SHP77 (cell line): ENCODE measurements around the gene IER3.
"Not testable (repeated sequence)": the region's sequence is repeated elsewhere in the genome, so short reads cannot be mapped to it uniquely, and the experiment has no call there.

Experiments
- DNase-seq, 2 experiments: peaks; one replicate each; lab custom pipeline; 2025; lab: John Stamatoyannopoulos, UW

The IER3 gene

DNA sequence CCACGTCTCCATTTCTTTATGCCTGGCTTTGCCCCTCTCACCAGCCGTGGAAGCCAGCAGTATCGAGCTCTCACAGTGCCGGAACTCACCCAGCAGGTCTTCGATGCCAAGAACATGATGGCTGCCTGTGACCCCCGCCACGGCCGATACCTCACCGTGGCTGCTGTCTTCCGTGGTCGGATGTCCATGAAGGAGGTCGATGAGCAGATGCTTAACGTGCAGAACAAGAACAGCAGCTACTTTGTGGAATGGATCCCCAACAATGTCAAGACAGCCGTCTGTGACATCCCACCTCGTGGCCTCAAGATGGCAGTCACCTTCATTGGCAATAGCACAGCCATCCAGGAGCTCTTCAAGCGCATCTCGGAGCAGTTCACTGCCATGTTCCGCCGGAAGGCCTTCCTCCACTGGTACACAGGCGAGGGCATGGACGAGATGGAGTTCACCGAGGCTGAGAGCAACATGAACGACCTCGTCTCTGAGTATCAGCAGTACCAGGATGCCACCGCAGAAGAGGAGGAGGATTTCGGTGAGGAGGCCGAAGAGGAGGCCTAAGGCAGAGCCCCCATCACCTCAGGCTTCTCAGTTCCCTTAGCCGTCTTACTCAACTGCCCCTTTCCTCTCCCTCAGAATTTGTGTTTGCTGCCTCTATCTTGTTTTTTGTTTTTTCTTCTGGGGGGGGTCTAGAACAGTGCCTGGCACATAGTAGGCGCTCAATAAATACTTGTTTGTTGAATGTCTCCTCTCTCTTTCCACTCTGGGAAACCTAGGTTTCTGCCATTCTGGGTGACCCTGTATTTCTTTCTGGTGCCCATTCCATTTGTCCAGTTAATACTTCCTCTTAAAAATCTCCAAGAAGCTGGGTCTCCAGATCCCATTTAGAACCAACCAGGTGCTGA lies 20.3 kb downstream of the IER3 start:
- DNase-seq, result not testable (repeated sequence)

DNA sequence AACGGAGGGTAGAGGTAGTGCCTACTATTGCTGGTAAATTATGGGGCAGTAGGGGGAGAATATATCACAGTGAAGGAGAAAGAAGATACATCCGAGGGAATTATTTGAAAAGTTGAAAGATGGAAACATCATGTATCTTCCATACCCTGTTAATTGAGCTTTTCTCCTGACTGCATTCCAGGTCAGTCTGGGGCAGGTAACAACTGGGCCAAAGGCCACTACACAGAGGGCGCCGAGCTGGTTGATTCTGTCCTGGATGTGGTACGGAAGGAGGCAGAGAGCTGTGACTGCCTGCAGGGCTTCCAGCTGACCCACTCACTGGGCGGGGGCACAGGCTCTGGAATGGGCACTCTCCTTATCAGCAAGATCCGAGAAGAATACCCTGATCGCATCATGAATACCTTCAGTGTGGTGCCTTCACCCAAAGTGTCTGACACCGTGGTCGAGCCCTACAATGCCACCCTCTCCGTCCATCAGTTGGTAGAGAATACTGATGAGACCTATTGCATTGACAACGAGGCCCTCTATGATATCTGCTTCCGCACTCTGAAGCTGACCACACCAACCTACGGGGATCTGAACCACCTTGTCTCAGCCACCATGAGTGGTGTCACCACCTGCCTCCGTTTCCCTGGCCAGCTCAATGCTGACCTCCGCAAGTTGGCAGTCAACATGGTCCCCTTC lies 21.0 kb downstream of the IER3 start:
- not testable (repeated sequence) for DNase-seq

- peak in 1 of 2 experiments; percentile 40 for DNase-seq
These were observed 21.9 kb downstream of the IER3 start for GRCh38 chr6:30722280-30723112.

GRCh38 chr6:30722025-30722279 lies 22.4 kb downstream of the IER3 start:
- DNase-seq, result not testable (repeated sequence)

DNA sequence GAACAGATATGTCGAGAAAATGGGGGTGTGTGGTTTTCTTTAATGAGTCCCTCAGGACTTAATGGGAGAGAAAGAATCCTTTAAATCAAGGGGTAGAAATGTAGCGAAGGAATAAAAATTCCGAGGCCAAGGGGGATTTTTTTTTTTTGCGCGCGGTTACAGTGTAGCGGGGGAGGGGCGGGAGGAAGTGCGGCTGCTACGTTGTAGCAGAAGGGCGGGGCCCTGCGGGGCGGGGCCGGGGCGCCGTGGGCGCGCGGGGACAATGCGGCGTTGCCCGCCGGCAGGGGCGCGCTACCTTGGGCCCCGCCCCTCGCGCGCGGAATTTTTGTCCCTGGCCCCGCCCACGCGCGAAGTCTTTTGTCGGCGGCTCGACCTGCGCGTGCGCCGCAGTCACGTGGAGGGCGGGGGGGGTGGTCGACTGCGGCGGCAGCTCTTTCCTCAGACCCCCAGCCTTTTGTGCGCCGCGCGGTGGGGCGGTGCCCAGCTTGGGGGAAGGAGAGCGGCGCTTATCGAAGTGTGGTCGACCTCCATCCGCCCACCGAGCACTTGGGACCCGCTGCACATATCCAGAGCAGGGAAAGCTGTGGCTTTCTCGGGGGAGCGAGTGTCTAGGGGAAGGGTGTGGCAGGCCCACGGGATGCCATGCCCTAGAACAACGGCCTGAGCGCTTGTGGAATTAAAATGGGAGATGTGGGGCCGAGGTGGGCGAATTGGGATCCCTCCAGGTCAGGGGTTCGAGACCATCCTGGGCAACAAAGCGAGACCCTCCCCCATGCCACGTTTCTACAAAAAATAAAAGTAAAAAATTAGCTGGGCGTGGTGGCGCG lies 22.9 kb downstream of the IER3 start:
- DNase-seq, result peak; percentile 72 to 74

GRCh38 chr6:30720738-30721197 lies 23.6 kb downstream of the IER3 start:
- DNase-seq, result peak in 1 of 2 experiments; percentile 40

DNA sequence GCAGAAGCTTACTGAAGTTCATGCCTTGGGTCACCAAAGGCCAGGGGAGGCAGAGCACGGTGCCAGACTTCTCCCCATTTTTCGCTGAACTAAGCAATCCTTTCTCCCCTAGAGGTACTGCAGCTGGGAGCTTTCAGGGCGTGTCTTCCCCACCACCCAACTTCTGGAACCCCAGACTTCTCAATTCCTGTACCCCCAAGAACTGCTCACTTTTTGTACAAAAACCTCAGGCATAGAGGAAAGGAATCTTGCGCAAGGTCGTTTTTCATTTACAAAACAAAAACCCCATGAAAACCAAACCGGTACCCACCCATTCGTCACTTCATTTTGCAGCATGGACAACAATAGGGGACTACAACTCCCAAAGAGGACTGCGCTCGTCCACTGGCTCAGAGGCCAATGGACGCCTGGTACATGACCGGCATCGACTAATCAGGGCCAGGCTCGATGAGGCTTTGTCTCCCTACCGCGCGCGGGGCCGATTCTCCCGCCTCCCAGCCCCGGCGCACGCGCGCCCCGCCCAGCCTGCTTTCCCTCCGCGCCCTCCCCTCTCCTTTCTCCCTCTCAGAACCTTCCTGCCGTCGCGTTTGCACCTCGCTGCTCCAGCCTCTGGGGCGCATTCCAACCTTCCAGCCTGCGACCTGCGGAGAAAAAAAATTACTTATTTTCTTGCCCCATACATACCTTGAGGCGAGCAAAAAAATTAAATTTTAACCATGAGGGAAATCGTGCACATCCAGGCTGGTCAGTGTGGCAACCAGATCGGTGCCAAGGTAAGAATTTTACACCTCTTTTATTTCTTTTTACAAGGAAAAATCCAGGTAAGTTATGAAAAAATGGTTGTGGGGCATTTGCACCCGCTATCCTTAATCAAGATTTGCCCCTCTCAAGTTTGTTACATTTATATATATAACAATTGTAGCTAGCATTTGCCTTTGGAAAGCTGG lies 24.3 kb downstream of the IER3 start, which contains the start of gene TUBB:
TUBB (plus strand) TSS at position 562 of the 947 bp plus-strand sequence; CDS start at position 717, 155 bp downstream.
- DNase-seq, result peak; percentile 94 to 97

- no peak for DNase-seq
These were observed 25.0 kb downstream of the IER3 start for GRCh38 chr6:30719356-30719755.

- DNase-seq, result not testable (repeated sequence)
These were observed 26.3 kb downstream of the IER3 start for GRCh38 chr6:30717845-30718720.

DNA sequence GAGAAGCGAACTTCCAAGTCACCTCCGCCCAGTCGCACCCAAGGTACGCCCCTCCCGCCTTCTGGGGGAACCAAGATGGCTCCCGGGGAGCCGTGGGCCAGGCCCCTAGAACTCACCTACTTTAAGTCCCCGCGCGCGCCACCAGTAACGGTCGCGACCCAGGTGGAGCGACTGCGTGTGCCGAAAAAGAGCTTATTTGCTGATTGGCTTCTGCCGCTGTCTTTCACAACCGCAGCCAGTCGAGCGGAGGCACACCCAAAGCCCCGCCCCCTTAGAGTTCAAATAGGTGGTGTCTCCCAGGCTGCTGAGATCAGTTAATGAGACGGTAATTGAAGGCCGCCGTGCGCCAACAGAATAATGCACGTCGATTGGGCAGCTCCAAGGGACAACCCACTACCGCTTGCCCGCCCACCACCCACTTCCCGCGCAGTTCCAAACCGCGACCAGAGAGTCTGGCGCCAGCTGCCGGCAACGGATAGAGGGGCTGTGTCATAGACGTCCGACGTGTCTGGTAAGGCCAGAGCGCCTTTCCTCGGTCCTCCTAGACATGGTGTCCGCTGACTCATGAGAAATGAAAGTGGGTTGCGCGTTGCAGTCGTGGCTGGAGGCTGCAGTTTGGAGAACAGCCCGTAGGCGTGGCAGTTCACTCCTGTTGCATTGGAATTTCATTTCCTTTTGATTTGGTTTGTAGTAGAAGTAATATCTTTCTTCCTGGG lies 27.1 kb downstream of the IER3 start, which contains the start of gene MDC1:
MDC1 (minus strand) TSS at position 153 of the 716 bp plus-strand sequence. CDS start 2,106 bp downstream, outside the sequence.
- peak; percentile 99 to 100 for DNase-seq

DNA sequence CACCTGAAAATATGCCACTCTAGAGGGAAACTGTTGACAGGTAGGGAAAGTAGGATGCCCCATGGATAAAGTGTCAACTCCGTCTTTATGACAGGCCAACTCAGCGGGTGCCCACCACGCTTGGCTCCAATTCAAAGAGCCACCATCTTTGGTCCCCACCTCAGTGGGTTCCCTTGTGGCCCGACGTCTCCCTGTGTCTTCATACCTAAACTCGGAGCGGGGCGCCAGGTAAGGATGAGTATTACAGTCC lies 27.5 kb downstream of the IER3 start:
- DNase-seq, result no peak

GRCh38 chr6:30714263-30714662 lies 30.1 kb downstream of the IER3 start:
- DNase-seq, result no peak

DNA sequence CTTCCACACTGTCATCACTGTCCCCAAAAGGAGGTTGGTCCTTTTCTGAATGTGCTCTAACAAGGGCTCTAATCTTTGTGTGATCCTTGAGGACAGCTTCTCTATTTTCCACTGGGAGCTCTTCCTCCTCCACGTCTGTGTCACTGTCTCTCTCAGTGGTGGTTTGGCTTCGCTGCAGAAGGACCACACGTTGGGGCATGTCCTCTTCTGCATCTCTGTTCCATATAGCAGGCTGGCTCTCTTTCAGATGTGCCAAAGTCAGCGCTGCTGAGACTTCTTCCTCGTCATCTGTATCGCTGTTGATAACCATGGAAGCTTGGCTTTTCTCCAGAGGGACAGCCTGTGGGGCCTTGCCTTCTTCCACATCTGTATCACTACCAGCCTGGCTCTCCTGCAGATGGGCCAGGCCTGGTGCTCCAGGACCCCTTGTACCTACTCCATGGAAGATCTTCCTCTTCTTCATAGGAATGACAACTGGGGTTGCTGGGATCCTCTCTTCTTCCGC lies 31.9 kb downstream of the IER3 start:
- DNase-seq, result no peak

GRCh38 chr6:30711758-30712380 lies 32.5 kb downstream of the IER3 start:
- no peak for DNase-seq

GRCh38 chr6:30709101-30709868 lies 35.1 kb downstream of the IER3 start:
- no peak for DNase-seq

DNA sequence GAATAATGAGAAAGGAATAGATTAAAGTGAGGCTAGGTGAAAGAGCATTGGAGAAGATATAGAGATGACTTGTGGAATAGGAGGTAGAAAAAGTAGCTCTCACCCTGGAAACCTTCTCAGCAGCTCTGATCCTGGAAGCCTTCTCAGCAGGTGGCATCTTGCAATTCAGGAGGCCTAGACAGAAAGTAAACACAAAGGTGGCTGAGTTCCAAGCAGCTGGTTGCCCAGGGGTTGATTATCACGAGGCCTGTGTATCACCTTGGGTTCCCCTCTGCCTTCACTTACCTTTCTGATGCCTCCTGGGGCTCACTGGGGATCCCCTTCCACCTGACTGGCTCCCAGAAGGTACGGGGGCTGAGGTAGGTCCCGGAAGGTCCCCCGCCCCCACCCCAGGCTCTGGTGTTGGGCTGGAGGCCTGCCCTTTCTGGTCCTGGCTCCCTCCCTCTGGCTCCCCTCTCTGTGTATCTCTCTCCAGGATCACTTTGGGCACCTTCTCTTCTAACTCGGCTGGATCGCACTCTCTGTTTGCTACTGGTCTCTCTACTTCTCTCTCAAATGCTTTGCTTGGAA lies 37.0 kb downstream of the IER3 start:
- DNase-seq, result peak; percentile 74 to 85

GRCh38 chr6:30705620-30706019 lies 38.7 kb downstream of the IER3 start:
- no peak for DNase-seq
